ENCODE measurements around the gene ZNF385D.

The ZNF385D gene

DNA sequence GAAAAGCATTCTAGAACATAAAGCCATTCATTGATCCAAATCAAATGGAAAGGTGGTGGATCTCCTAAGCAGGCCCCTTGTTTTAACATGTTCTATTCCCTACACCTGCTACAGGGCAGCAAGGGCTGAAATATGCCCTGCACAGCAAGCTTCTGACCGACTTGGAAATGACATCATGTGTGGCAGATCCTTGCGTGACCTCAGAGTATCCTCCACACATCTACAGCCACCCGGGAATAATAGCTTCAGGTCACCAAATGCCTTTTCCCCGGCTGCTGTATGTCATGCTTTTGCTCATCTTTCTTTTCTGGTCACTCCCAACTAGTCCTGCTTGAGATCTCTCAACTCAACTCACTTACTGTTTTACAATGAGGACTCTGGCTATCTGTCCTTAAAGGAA lies 158.2 kb downstream of the ZNF385D start:
- Histone ChIP-seq H3K27ac (no peak overlapping the region), H3K4me3 (no peak overlapping the region)
- TF ChIP-seq, protein P1, sequence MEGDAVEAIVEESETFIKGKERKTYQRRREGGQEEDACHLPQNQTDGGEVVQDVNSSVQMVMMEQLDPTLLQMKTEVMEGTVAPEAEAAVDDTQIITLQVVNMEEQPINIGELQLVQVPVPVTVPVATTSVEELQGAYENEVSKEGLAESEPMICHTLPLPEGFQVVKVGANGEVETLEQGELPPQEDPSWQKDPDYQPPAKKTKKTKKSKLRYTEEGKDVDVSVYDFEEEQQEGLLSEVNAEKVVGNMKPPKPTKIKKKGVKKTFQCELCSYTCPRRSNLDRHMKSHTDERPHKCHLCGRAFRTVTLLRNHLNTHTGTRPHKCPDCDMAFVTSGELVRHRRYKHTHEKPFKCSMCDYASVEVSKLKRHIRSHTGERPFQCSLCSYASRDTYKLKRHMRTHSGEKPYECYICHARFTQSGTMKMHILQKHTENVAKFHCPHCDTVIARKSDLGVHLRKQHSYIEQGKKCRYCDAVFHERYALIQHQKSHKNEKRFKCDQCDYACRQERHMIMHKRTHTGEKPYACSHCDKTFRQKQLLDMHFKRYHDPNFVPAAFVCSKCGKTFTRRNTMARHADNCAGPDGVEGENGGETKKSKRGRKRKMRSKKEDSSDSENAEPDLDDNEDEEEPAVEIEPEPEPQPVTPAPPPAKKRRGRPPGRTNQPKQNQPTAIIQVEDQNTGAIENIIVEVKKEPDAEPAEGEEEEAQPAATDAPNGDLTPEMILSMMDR (IDR thresholded peaks at IDR 0.05): no peak
- no peak for DNase-seq (ENCODE audit: low spot score)

DNA sequence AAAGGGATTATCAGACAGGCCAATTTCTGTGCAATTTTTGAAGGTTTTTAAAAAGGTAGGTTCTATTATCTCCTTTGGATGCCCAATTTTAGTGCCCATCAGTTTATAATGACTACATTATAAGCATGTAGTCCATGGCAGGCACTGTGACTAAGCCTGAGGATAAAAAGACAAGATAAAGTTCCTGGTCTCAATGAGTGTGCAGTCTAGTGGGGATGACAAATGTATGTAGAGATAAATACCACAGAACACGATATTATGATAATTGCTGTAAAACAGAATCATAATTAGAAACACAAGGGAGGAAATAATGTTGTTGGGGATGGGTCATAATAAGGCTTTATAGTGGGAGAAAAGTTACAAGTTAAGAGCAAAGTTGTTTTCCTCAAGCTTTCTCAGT lies 163.1 kb downstream of the ZNF385D start:
- Histone ChIP-seq H3K4me3 (no peak overlapping the region), H3K27ac (no peak overlapping the region)
- TF ChIP-seq, protein P1 (IDR thresholded peaks at IDR 0.05): no peak
- DNase-seq (ENCODE audit: low spot score): no peak

DNA sequence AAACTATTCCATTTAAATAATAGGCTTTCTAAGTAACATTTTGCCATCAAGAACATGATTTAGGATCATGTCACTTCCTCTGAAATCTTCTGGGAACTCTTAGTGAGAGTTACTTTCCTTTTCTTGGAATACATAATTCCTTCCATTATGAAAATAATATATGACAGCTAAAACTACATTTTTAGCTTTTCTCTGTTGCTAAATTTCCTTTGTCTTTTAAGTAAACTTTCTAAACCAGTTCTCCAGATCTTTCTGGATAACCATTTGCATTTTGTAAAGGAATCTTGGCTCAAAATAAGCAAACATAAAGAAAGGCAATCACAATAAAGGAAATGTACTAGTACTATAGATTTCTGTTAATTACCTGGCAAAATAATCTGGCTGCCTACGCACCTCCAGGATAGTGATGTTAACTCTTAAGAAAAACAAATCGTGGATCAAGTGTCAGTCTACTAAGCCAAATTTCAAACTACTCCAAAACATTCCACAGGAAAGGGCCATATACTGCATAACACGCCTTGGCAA lies 165.7 kb downstream of the ZNF385D start:
- TF ChIP-seq, protein P1 (IDR thresholded peaks at IDR 0.05): no peak
- no peak overlapping the region for H3K27ac ChIP-seq
- no peak overlapping the region for H3K4me3 ChIP-seq
- no peak for DNase-seq (ENCODE audit: low spot score)

DNA sequence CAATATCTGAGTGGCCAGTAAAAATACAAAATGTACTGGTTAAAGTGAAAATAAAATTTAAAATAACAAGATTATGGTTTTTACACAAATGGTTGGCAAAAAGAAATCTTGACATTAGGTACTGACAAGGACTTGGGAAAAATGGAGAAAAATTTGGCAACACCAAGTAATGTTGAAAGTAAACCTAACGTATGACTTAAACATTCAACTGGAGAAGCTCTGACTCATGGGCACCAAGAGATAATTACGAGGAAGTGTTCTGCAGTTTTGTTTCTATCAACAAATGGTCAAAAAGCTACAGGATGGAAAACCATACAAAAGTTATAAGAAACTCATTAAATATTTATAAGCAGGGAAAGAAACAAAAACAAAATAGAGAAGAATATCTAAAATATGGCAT lies 177.7 kb downstream of the ZNF385D start:
- TF ChIP-seq, protein P1 (IDR thresholded peaks at IDR 0.05): no peak

DNA sequence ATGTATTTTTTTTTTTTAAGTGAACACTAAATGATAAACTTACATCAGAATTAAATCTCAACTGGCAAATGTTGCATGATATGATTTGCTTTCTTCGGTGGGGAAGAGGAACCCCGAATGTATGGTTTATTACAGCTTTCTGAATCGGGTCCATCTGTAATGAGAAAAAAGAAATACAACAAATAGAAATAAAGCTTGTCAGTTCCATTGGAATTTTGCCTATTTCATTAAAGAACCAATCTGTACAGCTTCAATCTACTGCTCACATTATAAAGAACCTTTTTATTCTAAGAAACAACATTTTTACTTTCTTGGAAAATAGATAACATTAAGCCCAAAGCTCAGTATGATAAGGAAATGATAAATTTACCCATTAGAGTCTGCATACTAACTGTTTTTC lies 186.5 kb downstream of the ZNF385D start:
- no peak for DNase-seq (ENCODE audit: low spot score)
- TF ChIP-seq, protein P1 (IDR thresholded peaks at IDR 0.05): no peak
- H3K27ac ChIP-seq: no peak overlapping the region
- H3K4me3 ChIP-seq: no peak overlapping the region

More for the DNA sequence above, 177.7 kb downstream of the ZNF385D start:
- no peak for DNase-seq (ENCODE audit: low spot score)
- Histone ChIP-seq H3K4me3 (no peak overlapping the region), H3K27ac (no peak overlapping the region)

DNA sequence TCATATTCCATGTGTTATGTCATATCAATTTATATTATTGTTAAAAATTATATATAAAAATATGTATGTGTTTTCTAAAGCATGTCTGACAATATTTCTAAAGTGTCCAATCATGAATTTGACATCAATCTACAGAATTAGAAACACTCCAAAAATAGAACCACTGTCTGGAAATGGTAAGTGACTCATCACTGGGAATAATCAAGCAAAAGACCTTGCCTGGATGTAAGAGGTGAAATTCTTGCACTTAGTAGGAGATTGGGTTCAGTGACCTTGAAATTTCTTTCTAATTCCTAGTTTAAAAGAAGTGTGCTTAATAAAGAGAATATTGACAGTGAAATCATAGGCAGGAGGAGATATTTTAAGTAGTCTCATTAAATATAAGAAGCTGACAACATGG lies 188.8 kb downstream of the ZNF385D start:
- Histone ChIP-seq H3K27ac (no peak overlapping the region), H3K4me3 (no peak overlapping the region)
- TF ChIP-seq, protein P1 (IDR thresholded peaks at IDR 0.05): no peak
- no peak for DNase-seq (ENCODE audit: low spot score)

DNA sequence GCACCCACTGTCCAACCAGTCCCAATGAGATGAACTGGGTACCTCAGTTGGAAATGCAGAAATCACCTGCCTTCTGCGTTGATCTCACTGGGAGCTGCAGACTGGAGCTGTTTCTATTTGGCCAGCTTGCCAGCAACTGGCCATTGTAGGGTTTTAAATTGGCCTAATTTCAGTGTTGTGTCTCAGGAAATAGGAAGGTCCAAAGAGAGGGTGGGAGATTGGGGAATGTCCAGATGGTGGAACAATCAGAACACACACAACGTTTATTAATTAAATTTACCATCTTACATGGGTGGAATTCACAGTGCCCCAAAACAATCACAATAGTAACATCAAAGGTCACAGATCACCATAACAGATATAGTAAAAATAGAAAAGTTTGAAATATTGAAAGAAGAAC lies 189.5 kb downstream of the ZNF385D start:
- TF ChIP-seq, protein P1 (IDR thresholded peaks at IDR 0.05): no peak
- H3K4me3 ChIP-seq: no peak overlapping the region

More for the DNA sequence above, 189.5 kb downstream of the ZNF385D start:
- DNase-seq (ENCODE audit: low spot score): no peak
- no peak overlapping the region for H3K27ac ChIP-seq
